Astrocyte (in vitro differentiated cells and primary cell): ENCODE measurements around the gene ASXL1. TPM values are rescaled to one million over a fixed set of nuclear protein-coding genes. Genes with fewer than 3 reads are reported as not detected.
"Not testable (repeated sequence)": the region's sequence is repeated elsewhere in the genome, so short reads cannot be mapped to it uniquely, and the experiment has no call there.

ENCODE experiments used
- DNase-seq: peaks from one replicate; pipeline ENCODE4 v3.0.0-alpha.2; 2010; ENCODE audit warnings: low read depth
- FAIRE-seq: peaks from 2 replicates; lab custom pipeline; 2011; peaks lifted over from hg19 to GRCh38; lab: Jason Lieb, UNC
- H2AFZ ChIP-seq: 2 replicates; pipeline ENCODE4 v1.6.0; 2012; ENCODE audit warnings: low read depth, low read length, inconsistent platforms
- H3K27ac ChIP-seq: 2 replicates; pipeline ENCODE4 v1.5.1; 2011; ENCODE audit warnings: low read depth, low read length, inconsistent platforms
- H3K27me3 ChIP-seq: 2 replicates; pipeline ENCODE4 v1.6.0; 2011; ENCODE audit warnings: low read length, inconsistent platforms; ENCODE audit not compliant: insufficient read depth
- H3K36me3 ChIP-seq: 2 replicates; pipeline ENCODE4 v1.5.1; 2011; ENCODE audit warnings: low read length, inconsistent platforms; ENCODE audit not compliant: insufficient read depth
- H3K4me1 ChIP-seq: 2 replicates; pipeline ENCODE4 v1.5.1; 2011; ENCODE audit warnings: low read length, inconsistent platforms; ENCODE audit not compliant: insufficient read depth
- H3K4me2 ChIP-seq: 2 replicates; pipeline ENCODE4 v1.6.0; 2012; ENCODE audit warnings: low read length, inconsistent platforms
- H3K4me3 ChIP-seq: 2 replicates; pipeline ENCODE4 v1.5.1; 2011; ENCODE audit warnings: low read depth, mild to moderate bottlenecking, low read length, inconsistent platforms; ENCODE audit not compliant: insufficient read depth
- H3K79me2 ChIP-seq: 2 replicates; pipeline ENCODE4 v1.6.0; 2012; ENCODE audit warnings: mild to moderate bottlenecking, low read length, inconsistent platforms; ENCODE audit not compliant: insufficient read depth
- H3K9ac ChIP-seq: 2 replicates; pipeline ENCODE4 v1.6.0; 2012; ENCODE audit warnings: mild to moderate bottlenecking, low read length, inconsistent platforms
- H3K9me3 ChIP-seq: 2 replicates; pipeline ENCODE4 v1.5.1; 2012; ENCODE audit warnings: low read depth, mild to moderate bottlenecking, low read length, inconsistent platforms; ENCODE audit not compliant: insufficient read depth
- H4K20me1 ChIP-seq: 2 replicates; pipeline ENCODE4 v1.6.0; 2012; ENCODE audit warnings: low read length, inconsistent platforms; ENCODE audit not compliant: insufficient read depth
- H3K27ac Mint-ChIP-seq: one replicate; pipeline ENCODE4 v1.8.0; 2021; ENCODE audit warnings: mild to moderate bottlenecking, mixed read lengths; ENCODE audit not compliant: unreplicated experiment
- H3K27me3 Mint-ChIP-seq: one replicate; pipeline ENCODE4 v1.8.0; 2021; ENCODE audit warnings: low read depth, mixed read lengths; ENCODE audit not compliant: unreplicated experiment
- H3K36me3 Mint-ChIP-seq: one replicate; pipeline ENCODE4 v1.8.0; 2021; ENCODE audit warnings: low read depth, mixed read lengths; ENCODE audit not compliant: unreplicated experiment
- H3K4me1 Mint-ChIP-seq: one replicate; pipeline ENCODE4 v1.8.0; 2021; ENCODE audit warnings: low read depth, mixed read lengths; ENCODE audit not compliant: unreplicated experiment
- H3K4me3 Mint-ChIP-seq: one replicate; pipeline ENCODE4 v1.8.0; 2021; ENCODE audit warnings: mild to moderate bottlenecking, moderate library complexity, mixed read lengths; ENCODE audit not compliant: unreplicated experiment
- H3K9me3 Mint-ChIP-seq: one replicate; pipeline ENCODE4 v1.8.0; 2021; ENCODE audit warnings: mild to moderate bottlenecking, mixed read lengths; ENCODE audit not compliant: unreplicated experiment
- CTCF ChIP-seq: IDR thresholded peaks from 2 replicates; pipeline ENCODE4 v1.5.1; 2011; ENCODE audit warnings: low read depth, mild to moderate bottlenecking, inconsistent platforms, low read length, moderate library complexity; ENCODE audit not compliant: insufficient read depth
- EZH2 ChIP-seq: IDR thresholded peaks from 2 replicates; pipeline ENCODE4 v1.6.1; 2012; ENCODE audit warnings: mild to moderate bottlenecking, low read length, inconsistent platforms; ENCODE audit not compliant: insufficient read depth
- total RNA-seq: library from RNA; stranded (reverse); gene quantifications from 2 replicates; pipeline ENCODE4 v1.2.1, GENCODE V29; 2021

Gene ASXL1
- total RNA-seq, 1 donor from 2014 or later: 62.4 TPM

- Histone ChIP-seq H3K27me3 (no peaks in the 10 kb centered on the region), H3K9me3 (no peaks in the 10 kb centered on the region), H3K4me3 (no peak overlapping the region), H3K27ac (no peak overlapping the region), H3K4me2 (no peak overlapping the region), H2AFZ (no peak overlapping the region), H4K20me1 (peaks cover 3% of the 10 kb centered on the region), H3K4me1 (peaks cover 8% of the 10 kb centered on the region), H3K79me2 (no peaks in the 10 kb centered on the region), H3K36me3 (peaks cover 2% of the 10 kb centered on the region), H3K9ac (no peak overlapping the region)
- Mint-ChIP-seq H3K27ac (no peak overlapping the region), H3K36me3 (peaks cover 11% of the 10 kb centered on the region), H3K4me3 (no peak overlapping the region), H3K27me3 (no peaks in the 10 kb centered on the region), H3K9me3 (no peaks in the 10 kb centered on the region), H3K4me1 (peaks cover 6% of the 10 kb centered on the region)
- no peak for DNase-seq
- no peak for FAIRE-seq
- no peak for TF ChIP-seq CTCF
- no peak for TF ChIP-seq EZH2
These were observed 36.7 kb upstream of the ASXL1 start for GRCh38 chr20:32321390-32321789.

GRCh38 chr20:32322260-32322659 is 35.9 kb upstream of the ASXL1 start:
- H4K20me1 ChIP-seq, H3K36me3 ChIP-seq, H3K79me2 ChIP-seq, H2AFZ ChIP-seq, H3K9me3 ChIP-seq, H3K4me3 ChIP-seq, FAIRE-seq, H3K9me3 Mint-ChIP-seq, H3K4me3 Mint-ChIP-seq, H3K27ac ChIP-seq, H3K9ac ChIP-seq, H3K27me3 ChIP-seq, H3K27me3 Mint-ChIP-seq, H3K4me2 ChIP-seq, DNase-seq, H3K27ac Mint-ChIP-seq, H3K36me3 Mint-ChIP-seq: not testable (repeated sequence)
- peaks cover 15% of the 10 kb centered on the region for H3K4me1 Mint-ChIP-seq
- H3K4me1 ChIP-seq: peaks cover 17% of the 10 kb centered on the region

GRCh38 chr20:32323761-32324160 is 34.4 kb upstream of the ASXL1 start:
- H3K9ac ChIP-seq, H2AFZ ChIP-seq, H3K27ac Mint-ChIP-seq, H3K4me3 ChIP-seq, H3K4me3 Mint-ChIP-seq, FAIRE-seq, H3K79me2 ChIP-seq, H4K20me1 ChIP-seq, H3K27me3 Mint-ChIP-seq, H3K4me2 ChIP-seq, H3K9me3 Mint-ChIP-seq, H3K36me3 ChIP-seq, H3K27me3 ChIP-seq, H3K27ac ChIP-seq, H3K9me3 ChIP-seq, H3K36me3 Mint-ChIP-seq, DNase-seq: not testable (repeated sequence)
- peaks cover 22% of the 10 kb centered on the region for H3K4me1 ChIP-seq
- peaks cover 21% of the 10 kb centered on the region for H3K4me1 Mint-ChIP-seq
